ENCODE measurements around the gene PCDHB11. TPM values are rescaled to one million over a fixed set of nuclear protein-coding genes. Genes with fewer than 3 reads are reported as not detected.
"Not testable (repeated sequence)": the region's sequence is repeated elsewhere in the genome, so short reads cannot be mapped to it uniquely, and the experiment has no call there.

Gene PCDHB11
- total RNA-seq, 2 donors from 2014 or later = 1.8 to 3.3 TPM

DNA sequence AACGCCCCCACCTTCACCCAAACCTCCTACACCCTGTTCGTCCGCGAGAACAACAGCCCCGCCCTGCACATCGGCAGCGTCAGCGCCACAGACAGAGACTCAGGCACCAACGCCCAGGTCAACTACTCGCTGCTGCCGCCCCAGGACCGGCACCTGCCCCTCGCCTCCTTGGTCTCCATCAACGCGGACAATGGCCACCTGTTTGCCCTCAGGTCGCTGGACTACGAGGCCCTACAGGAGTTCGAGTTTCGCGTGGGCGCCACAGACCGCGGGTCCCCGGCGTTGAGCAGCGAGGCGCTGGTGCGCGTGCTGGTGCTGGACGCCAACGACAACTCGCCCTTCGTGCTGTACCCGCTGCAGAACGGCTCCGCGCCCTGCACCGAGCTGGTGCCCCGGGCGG, 25.4 kb downstream of the PCDHB11 start:
- DNase-seq, ATAC-seq: not testable (repeated sequence)
- intact Hi-C loops (cut with DNase I) = loop anchor here in 1 of 2 donors (5.0 kb wide), 1 partner anchor 337 kb away; no protein-coding TSS in a partner anchor

DNA sequence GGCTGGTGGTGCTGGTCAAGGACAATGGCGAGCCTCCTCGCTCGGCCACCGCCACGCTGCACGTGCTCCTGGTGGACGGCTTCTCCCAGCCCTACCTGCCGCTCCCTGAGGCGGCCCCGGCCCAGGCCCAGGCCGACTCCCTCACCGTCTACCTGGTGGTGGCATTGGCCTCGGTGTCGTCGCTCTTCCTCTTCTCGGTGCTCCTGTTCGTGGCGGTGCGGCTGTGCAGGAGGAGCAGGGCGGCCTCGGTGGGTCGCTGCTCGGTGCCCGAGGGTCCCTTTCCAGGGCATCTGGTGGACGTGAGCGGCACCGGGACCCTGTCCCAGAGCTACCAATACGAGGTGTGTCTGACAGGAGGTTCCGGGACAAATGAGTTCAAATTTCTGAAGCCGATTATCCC, 26.0 kb downstream of the PCDHB11 start:
- DNase-seq; intact Hi-C loops (cut with DNase I); ATAC-seq: not testable (repeated sequence)

DNA sequence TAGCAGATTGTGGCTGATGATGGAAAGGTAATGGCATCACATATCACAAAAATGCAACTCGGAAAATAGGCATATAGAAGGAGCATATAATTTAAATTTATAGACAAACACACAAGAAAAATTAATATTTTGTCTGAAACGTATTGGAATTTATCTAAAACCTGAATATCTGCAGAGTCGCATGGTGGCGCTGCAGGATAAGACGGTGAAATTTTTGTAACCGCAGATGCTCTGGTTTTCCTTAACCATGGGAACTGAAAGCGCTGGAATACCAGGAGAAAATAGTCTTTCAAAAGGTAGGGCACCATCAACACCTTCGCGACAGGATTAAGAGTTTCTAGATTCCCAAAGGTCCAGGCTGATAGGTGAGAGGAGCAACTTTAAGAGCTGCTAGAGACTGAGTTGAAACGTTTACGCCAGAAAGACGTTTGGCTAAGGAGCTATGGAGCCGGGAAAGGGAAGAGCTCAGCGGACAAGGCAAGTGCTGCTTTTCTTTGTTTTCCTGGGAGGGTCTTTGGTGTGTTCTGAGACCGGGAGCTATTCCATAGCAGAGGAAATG, 34.8 kb downstream of the PCDHB11 start:
- intact Hi-C loops (cut with DNase I) = no loop called here
- DNase-seq = no peak
- ATAC-seq = no peak

DNA sequence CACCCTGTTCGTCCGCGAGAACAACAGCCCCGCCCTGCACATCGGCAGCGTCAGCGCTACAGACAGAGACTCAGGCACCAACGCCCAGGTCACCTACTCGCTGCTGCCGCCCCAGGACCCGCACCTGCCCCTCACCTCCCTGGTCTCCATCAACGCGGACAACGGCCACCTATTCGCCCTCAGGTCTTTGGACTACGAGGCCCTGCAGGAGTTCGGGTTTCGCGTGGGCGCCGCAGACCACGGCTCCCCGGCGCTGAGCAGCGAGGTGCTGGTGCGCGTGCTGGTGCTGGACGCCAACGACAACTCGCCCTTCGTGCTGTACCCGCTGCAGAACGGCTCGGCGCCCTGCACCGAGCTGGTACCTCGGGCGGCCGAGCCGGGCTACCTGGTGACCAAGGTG, 36.5 kb downstream of the PCDHB11 start:
- DNase-seq; ATAC-seq; intact Hi-C loops (cut with DNase I): not testable (repeated sequence)

DNA sequence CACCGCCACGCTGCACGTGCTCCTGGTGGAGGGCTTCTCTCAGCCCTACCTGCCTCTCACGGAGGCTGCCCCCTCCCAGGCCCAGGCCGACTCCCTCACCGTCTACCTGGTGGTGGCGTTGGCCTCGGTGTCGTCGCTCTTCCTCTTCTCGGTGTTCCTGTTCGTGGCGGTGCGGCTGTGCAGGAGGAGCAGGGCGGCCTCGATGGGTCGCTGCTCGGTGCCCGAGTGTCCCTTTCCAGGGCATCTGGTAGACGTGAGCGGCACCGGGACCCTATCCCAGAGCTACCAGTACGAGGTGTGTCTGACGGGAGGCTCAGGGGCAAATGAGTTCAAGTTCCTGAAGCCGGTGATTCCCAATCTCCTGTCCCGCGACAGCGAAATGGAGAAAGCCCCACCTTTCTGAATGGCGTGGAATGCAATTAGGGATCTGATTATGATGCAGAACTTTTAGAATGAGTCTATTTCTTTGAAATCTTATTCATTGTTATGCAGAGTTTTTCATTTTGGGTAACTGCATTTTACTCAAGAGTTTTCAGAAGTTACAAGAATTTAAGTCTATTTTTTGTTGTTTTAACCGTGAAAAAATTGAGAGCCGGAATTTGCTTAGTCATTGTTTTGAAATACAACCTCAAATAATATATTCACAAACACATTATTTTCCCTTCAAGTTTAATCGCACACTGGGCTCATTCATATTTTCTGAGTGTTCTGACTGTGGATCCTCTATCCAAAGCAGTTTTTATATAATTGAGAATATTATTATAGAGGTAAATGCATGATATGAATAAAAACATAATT, 37.3 kb downstream of the PCDHB11 start:
- DNase-seq (no peak), ATAC-seq (no peak)
- intact Hi-C loops (cut with DNase I) = no loop called here

DNA sequence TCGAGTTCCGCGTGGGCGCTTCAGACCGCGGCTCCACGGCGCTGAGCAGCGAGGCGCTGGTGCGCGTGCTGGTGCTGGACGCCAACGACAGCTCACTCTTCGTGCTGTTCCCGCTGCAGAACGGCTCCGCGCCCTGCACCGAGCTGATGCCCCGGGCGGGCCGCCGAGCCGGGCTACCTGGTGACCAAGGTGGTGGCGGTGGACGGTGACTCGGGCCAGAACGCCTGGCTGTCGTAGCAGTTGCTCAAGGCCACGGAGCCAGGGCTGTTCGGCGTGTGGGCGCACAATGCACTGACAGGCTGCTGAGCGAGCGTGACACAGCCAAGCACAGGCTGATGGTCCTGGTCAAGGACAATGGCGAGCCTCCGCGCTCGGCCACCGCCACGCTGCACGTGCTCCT, 42.1 kb downstream of the PCDHB11 start:
- ATAC-seq (no peak), DNase-seq (no peak)
- intact Hi-C loops (cut with DNase I) = no loop called here

DNA sequence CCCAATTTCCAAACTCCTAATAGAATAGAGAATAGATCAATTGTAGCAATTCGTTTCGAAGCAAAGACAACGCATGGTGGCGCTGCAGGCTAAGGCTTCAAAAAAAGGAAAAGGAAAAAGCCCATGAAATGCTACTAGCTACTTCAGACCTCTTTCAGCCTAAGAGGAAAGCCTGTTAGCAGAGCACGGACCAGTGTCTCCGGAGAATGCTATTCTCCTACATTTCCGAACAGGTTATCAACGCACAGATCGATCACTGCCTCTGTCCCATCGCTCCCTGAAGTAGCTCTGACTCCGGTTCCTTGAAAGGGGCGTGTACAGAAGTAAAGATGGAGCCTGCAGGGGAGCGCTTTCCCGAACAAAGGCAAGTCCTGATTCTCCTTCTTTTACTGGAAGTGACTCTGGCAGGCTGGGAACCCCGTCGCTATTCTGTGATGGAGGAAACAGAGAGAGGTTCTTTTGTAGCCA, 45.9 kb downstream of the PCDHB11 start, which contains the start of gene PCDHB15:
Gene PCDHB15, plus strand, starts transcription at position 146 of the 468 bp plus-strand sequence. Its CDS starts 184 bp downstream, at position 330.
- DNase-seq (no peak), ATAC-seq (peak in 1 of 2 donors; percentile 30)
- intact Hi-C loops (cut with DNase I) = no loop called here

DNA sequence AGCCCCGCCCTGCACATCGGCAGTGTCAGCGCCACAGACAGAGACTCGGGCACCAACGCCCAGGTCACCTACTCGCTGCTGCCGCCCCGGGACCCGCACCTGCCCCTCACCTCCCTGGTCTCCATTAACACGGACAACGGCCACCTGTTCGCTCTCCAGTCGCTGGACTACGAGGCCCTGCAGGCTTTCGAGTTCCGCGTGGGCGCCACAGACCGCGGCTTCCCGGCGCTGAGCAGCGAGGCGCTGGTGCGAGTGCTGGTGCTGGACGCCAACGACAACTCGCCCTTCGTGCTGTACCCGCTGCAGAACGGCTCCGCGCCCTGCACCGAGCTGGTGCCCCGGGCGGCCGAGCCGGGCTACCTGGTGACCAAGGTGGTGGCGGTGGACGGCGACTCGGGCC, 47.5 kb downstream of the PCDHB11 start:
- intact Hi-C loops (cut with DNase I); DNase-seq; ATAC-seq: not testable (repeated sequence)

DNA sequence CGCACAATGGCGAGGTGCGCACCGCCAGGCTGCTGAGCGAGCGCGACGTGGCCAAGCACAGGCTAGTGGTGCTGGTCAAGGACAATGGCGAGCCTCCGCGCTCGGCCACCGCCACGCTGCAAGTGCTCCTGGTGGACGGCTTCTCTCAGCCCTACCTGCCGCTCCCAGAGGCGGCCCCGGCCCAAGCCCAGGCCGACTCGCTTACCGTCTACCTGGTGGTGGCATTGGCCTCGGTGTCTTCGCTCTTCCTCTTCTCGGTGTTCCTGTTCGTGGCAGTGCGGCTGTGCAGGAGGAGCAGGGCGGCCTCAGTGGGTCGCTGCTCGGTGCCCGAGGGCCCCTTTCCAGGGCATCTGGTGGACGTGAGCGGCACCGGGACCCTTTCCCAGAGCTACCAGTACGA, 48.0 kb downstream of the PCDHB11 start:
- ATAC-seq; DNase-seq; intact Hi-C loops (cut with DNase I): not testable (repeated sequence)

DNA sequence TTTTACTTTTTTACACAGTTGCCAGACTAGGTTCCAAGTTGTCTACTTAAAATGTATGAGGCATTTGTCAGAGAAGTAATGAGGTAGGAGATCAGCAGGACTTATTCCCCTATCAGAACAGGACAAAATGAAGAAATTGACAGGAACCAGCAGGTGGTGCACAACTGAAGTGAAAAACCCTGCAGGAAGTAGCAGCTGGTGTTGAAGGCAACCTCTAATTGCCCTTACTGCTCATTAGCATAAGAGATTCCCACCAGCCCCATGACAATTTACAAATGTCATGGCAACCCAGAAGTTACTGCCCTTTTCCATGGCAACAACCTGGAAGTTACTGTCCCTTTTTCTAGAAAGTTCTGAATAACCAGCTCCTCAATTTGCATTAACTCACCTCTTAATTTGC, 51.1 kb downstream of the PCDHB11 start:
- no peak for ATAC-seq
- intact Hi-C loops (cut with DNase I) = no loop called here
- no peak for DNase-seq

Other genes with a start within 250 kb of the PCDHB11 start
- 1 to 10 TPM; 1.7 to 2.9 TPM for gene PCDHAC2, start 233.2 kb upstream of the PCDHB11 start, total RNA-seq
- not detected for gene PCDHB1, start 148.3 kb upstream of the PCDHB11 start, total RNA-seq
- gene PCDHB2, start 105.0 kb upstream of the PCDHB11 start, total RNA-seq = 1 to 10 TPM; 2.9 to 3.1 TPM
- gene PCDHB3, start 99.2 kb upstream of the PCDHB11 start, total RNA-seq = 1 to 10 TPM; 1.3 to 1.9 TPM
- 1 to 10 TPM; 1.6 to 2.4 TPM for gene PCDHB4, start 77.8 kb upstream of the PCDHB11 start, total RNA-seq
- 1 to 10 TPM; 2.7 to 3.1 TPM for gene PCDHB5, start 64.4 kb upstream of the PCDHB11 start, total RNA-seq
- under 1 TPM; 0.71 to 0.86 TPM for gene PCDHB6, start 49.6 kb upstream of the PCDHB11 start, total RNA-seq
- gene PCDHB7, start 27.0 kb upstream of the PCDHB11 start, total RNA-seq = 1 to 10 TPM; 1.0 to 1.7 TPM
- gene PCDHB8, start 21.8 kb upstream of the PCDHB11 start, total RNA-seq = 1 to 10 TPM; 2.6 to 6.1 TPM
- gene PCDHB16, start 17.2 kb upstream of the PCDHB11 start, total RNA-seq = 1 to 10 TPM; 2.6 to 3.1 TPM
- gene PCDHB9, start 12.5 kb upstream of the PCDHB11 start, total RNA-seq = 1 to 10 TPM; 2.5 to 4.3 TPM
- gene PCDHB10, start 7.3 kb upstream of the PCDHB11 start, total RNA-seq = 1 to 10 TPM; 1.3 to 1.5 TPM
- 1 to 10 TPM; 2.4 to 2.6 TPM for gene PCDHB12, start 9.1 kb downstream of the PCDHB11 start, total RNA-seq
- 1 to 10 TPM; 3.5 to 5.3 TPM for gene PCDHB13, start 14.3 kb downstream of the PCDHB11 start, total RNA-seq
- 1 to 10 TPM; 3.9 to 5.8 TPM for gene PCDHB14, start 23.7 kb downstream of the PCDHB11 start, total RNA-seq
- 1 to 10 TPM; 4.5 to 5.7 TPM for gene PCDHB15, start 45.8 kb downstream of the PCDHB11 start, total RNA-seq
- not detected for gene SLC25A2, start 104.4 kb downstream of the PCDHB11 start, total RNA-seq
- 10 to 100 TPM; 86.3 to 93.5 TPM for gene TAF7, start 121.2 kb downstream of the PCDHB11 start, total RNA-seq
- 1 to 10 TPM; 1.4 to 1.8 TPM for gene PCDHGA1, start 130.9 kb downstream of the PCDHB11 start, total RNA-seq
- 1 to 10 TPM; 4.5 to 7.3 TPM for gene PCDHGA2, start 139.1 kb downstream of the PCDHB11 start, total RNA-seq
- gene PCDHGA3, start 144.2 kb downstream of the PCDHB11 start, total RNA-seq = 1 to 10 TPM; 5.0 to 5.8 TPM
- gene PCDHGB1, start 150.5 kb downstream of the PCDHB11 start, total RNA-seq = 1 to 10 TPM; 3.0 to 3.2 TPM
- gene PCDHGA4, start 155.4 kb downstream of the PCDHB11 start, total RNA-seq = 1 to 10 TPM; 4.0 to 4.3 TPM
- gene PCDHGB2, start 160.4 kb downstream of the PCDHB11 start, total RNA-seq = 1 to 10 TPM; 4.0 to 5.4 TPM
- 1 to 10 TPM; 3.5 to 4.3 TPM for gene PCDHGA5, start 164.5 kb downstream of the PCDHB11 start, total RNA-seq
- gene PCDHGB3, start 170.6 kb downstream of the PCDHB11 start, total RNA-seq = 1 to 10 TPM; 3.9 to 4.6 TPM
- 1 to 10 TPM; 3.7 to 4.4 TPM for gene PCDHGA6, start 174.3 kb downstream of the PCDHB11 start, total RNA-seq
- gene PCDHGA7, start 183.1 kb downstream of the PCDHB11 start, total RNA-seq = 1 to 10 TPM; 3.2 to 3.5 TPM
- 1 to 10 TPM; 4.4 to 4.5 TPM for gene PCDHGB4, start 188.1 kb downstream of the PCDHB11 start, total RNA-seq
- gene PCDHGA8, start 193.0 kb downstream of the PCDHB11 start, total RNA-seq = 1 to 10 TPM; 2.9 to 3.7 TPM
- gene PCDHGB5, start 198.3 kb downstream of the PCDHB11 start, total RNA-seq = 1 to 10 TPM; 6.4 to 7.7 TPM
- 1 to 10 TPM; 3.6 to 4.0 TPM for gene PCDHGA9, start 203.2 kb downstream of the PCDHB11 start, total RNA-seq
- gene PCDHGB6, start 208.4 kb downstream of the PCDHB11 start, total RNA-seq = 1 to 10 TPM; 4.9 to 5.2 TPM
- 1 to 10 TPM; 3.3 to 4.6 TPM for gene PCDHGA10, start 213.4 kb downstream of the PCDHB11 start, total RNA-seq
- 1 to 10 TPM; 7.6 to 8.8 TPM for gene PCDHGB7, start 218.1 kb downstream of the PCDHB11 start, total RNA-seq
- 1 to 10 TPM; 3.2 to 3.5 TPM for gene PCDHGA11, start 221.4 kb downstream of the PCDHB11 start, total RNA-seq
- 1 to 10 TPM; 4.5 to 6.5 TPM for gene PCDHGA12, start 230.9 kb downstream of the PCDHB11 start, total RNA-seq